SK-N-SH (cell line): ENCODE measurements around the gene CFAP97D1.

Experiments used
- EZH2phosphoT487 ChIP-seq: fragments of 200-600 bp; sonication (generic); IDR thresholded peaks from 2 replicates; pipeline ENCODE4 v1.6.1; 2017; ENCODE audit warnings: low read depth, mixed run types, mild to moderate bottlenecking, antibody characterized with exemption, moderate library complexity, borderline replicate concordance
- FOXM1 ChIP-seq: IDR thresholded peaks from 2 replicates; pipeline ENCODE4 v1.4.0; 2012; ENCODE audit warnings: low read depth, mild to moderate bottlenecking
- TF ChIP-seq, protein P1 (sequence below): fragments of 200-600 bp; sonication (generic); IDR thresholded peaks from 2 replicates; pipeline ENCODE4 v1.6.1; 2017; ENCODE audit warnings: antibody characterized with exemption, mild to moderate bottlenecking, moderate library complexity
- TF ChIP-seq, protein P2 (sequence below): IDR thresholded peaks from 2 replicates; pipeline ENCODE4 v1.4.0; 2012; ENCODE audit warnings: low read depth, borderline replicate concordance
- TF ChIP-seq, protein P3 (sequence below): IDR thresholded peaks from 2 replicates; pipeline ENCODE4; 2012
- TF ChIP-seq, protein P4 (sequence below): IDR thresholded peaks from 2 replicates; pipeline ENCODE4 v1.4.0; 2012; ENCODE audit warnings: low read depth

DNA sequence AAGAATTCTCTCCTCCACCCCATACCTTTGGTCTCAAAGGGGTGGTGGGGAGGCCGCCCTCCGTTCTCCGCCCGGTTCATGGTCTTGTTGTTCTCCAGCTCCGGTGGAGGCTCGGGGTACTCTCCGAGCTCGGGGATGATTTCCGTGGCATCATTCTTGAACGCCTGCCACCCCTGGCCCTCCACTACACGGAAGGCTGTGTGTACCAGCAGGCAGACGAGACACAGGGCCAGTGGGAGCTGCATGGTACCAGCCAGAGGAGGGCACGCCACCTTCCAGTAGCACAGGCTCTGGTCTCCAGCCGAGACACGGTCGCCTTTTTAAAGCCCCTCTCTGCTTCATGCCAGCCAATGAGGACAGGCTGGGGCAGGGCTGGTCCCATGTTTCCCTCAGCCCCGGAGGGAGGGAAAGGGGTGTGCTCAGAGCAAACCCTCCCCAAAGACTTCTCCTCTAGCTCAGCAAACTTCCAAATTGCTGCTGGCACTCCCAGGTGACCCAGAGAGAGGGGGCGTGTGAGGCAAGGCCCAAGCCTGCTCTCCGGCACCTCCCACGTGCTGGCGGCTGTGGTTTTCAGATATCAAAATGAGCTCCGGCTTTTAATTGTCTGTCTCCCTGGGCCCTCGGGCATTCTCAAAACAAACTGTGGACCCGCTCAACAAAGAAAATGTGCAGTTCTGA is 21.6 kb upstream of the CFAP97D1 start, which contains the start of gene SOST:
- TF ChIP-seq, protein P1, sequence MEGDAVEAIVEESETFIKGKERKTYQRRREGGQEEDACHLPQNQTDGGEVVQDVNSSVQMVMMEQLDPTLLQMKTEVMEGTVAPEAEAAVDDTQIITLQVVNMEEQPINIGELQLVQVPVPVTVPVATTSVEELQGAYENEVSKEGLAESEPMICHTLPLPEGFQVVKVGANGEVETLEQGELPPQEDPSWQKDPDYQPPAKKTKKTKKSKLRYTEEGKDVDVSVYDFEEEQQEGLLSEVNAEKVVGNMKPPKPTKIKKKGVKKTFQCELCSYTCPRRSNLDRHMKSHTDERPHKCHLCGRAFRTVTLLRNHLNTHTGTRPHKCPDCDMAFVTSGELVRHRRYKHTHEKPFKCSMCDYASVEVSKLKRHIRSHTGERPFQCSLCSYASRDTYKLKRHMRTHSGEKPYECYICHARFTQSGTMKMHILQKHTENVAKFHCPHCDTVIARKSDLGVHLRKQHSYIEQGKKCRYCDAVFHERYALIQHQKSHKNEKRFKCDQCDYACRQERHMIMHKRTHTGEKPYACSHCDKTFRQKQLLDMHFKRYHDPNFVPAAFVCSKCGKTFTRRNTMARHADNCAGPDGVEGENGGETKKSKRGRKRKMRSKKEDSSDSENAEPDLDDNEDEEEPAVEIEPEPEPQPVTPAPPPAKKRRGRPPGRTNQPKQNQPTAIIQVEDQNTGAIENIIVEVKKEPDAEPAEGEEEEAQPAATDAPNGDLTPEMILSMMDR: no peak
- TF ChIP-seq, protein P2, sequence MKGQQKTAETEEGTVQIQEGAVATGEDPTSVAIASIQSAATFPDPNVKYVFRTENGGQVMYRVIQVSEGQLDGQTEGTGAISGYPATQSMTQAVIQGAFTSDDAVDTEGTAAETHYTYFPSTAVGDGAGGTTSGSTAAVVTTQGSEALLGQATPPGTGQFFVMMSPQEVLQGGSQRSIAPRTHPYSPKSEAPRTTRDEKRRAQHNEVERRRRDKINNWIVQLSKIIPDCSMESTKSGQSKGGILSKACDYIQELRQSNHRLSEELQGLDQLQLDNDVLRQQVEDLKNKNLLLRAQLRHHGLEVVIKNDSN: no peak
- TF ChIP-seq FOXM1 (no peak), EZH2phosphoT487 (no peak)
- TF ChIP-seq, protein P3, sequence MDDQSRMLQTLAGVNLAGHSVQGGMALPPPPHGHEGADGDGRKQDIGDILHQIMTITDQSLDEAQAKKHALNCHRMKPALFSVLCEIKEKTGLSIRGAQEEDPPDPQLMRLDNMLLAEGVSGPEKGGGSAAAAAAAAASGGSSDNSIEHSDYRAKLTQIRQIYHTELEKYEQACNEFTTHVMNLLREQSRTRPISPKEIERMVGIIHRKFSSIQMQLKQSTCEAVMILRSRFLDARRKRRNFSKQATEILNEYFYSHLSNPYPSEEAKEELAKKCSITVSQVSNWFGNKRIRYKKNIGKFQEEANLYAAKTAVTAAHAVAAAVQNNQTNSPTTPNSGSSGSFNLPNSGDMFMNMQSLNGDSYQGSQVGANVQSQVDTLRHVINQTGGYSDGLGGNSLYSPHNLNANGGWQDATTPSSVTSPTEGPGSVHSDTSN: no peak
- TF ChIP-seq, protein P4, sequence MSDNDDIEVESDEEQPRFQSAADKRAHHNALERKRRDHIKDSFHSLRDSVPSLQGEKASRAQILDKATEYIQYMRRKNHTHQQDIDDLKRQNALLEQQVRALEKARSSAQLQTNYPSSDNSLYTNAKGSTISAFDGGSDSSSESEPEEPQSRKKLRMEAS: no peak
